GM19372 (cell line): ENCODE measurements around the gene DNAL1.
"Not testable (repeated sequence)": the region's sequence is repeated elsewhere in the genome, so short reads cannot be mapped to it uniquely, and the experiment has no call there.

Source experiments
- ATAC-seq: cut with Tn5 transposase; IDR thresholded peaks from one replicate; pipeline ENCODE4 v1.9.1; 2021; ENCODE audit warnings: mild to moderate bottlenecking, low read depth, moderate library complexity; ENCODE audit not compliant: unreplicated experiment

The DNAL1 gene

DNA sequence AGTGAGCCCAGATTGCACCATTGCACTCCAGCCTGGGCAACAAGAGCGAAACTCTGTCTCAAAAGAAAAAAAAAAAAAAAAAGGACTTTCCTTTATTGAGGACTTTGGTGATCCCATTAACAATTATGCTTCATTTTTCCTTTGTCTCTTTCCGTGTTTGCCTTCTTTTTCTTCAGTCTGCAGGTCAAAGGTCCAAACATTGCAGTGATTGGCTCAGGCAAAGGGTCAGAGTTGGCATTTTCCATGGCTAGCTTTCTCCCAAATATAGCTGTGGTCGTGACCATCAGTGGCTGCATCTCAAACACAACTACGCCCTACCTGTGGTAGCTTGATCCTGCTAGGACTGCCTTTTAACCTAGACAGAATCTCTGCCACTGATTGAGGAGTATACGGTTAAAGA lies 7.0 kb upstream of the DNAL1 start:
- ATAC-seq: no peak

DNA sequence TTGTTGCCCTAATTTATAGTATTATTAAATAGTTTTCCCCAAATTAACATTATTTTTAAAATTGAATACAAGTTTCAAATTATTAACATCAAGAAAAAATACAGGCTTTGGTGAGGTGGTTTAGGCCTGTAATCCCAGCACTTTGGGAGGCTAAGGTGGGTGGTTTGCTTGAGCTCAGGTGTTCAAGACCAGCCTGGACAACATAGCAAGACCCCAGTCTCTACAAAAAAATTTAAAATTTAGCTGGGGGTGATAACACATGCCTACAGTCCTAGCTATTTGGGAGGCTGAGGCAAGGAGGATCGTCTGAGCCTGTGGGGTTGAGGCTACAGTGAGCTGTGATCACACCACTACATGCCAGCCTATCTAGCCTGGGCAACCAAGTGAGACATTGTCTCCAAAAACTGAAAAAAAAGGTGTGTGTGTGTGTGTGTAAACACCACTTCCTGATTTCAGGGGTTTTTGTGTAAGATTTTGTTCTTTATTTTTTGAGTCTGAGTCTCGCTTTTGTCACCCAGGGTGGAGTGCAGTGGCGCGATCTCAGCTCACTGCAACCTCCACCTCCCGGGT lies 3.9 kb upstream of the DNAL1 start:
- no peak for ATAC-seq

DNA sequence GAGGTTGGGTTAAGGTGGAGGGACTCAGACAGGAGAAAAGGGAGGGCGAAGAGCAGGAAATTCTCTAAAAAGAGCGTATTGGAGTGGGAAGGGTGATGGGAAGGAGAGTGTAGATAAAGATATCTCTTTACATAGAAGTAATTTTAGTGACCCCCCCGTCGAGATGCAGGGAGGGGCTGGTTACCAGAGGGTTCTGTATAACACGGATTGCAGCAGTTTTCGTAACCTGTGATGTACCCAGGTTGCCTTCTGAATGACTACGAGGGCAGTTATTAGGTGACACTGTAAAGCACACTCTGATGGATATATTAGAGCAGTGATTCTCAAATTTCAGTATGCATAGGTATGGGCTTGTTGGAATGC lies 443 bp downstream of the DNAL1 start:
- no peak for ATAC-seq

DNA sequence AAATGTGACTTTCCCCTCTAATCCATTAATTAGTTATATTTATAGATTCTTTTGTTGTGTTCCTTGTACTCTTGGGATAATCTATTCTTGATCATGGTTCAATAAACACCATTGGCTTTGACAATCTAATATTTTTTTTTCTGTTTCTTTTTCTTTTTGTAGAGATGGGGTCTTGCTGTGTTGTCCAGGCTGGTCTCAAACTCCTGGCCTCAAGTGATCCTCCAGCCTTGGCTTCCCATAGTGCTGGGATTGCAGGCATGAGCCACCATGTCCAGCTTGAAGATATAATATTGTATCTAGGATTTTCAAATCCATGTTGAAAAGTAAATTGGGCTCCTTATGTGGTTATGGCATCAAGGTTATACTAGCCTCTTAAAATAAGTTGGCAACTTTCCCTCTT lies 6.2 kb downstream of the DNAL1 start:
- no peak for ATAC-seq

DNA sequence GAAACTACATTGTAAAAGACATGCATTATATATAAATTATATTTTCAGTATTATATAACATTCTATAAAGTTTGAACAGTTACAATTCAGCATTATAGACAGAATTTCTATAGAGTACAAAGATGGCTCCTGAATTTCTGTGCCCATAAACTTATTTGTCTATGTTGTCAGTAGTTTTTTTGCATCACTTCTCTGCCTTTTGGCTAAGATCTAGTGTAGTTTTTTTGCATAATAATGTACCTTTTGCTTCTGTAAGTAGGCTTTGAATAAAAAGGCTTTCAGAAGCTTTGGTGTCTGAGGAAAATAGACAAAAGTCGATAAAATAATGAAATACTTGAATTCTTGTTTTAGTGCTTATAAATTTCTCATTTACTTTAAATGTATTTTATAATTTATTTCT lies 11.1 kb downstream of the DNAL1 start:
- ATAC-seq: no peak

DNA sequence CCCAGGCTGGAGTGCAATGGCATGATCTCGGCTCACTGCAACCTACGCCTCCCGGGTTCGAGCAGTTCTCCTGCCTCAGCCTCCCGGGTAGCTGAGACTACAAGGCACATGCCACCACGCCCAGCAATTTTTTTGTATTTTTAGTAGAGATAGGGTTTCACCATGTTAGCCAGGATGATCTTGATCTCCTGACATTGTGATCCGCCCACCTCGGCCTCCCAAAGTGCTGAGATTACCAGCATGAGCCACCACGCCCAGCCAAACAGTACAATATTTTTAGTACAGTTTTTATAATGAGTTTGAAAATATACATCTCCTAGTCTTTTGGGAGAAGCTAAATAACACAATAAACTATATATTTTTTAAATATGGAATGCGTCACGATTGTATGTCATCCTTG lies 14.4 kb downstream of the DNAL1 start:
- ATAC-seq: not testable (repeated sequence)

DNA sequence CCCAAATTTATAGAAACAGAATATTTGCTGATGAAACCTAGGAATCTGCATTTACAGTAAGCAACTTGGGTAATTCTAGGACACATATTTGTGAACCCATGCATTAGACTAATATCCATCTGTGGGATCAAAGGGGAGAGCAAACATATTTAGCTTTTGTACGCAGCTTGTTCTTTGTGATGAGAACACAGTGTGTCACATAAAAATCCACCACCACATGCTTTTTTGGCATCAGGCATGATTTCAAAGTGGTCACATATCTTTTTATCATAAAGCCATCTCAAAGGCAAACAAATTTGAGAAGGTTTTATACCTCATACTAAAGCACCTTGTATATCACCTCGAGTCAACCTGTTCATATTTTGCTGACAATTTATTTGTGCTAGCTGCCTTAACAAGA lies 15.7 kb downstream of the DNAL1 start:
- no peak for ATAC-seq

DNA sequence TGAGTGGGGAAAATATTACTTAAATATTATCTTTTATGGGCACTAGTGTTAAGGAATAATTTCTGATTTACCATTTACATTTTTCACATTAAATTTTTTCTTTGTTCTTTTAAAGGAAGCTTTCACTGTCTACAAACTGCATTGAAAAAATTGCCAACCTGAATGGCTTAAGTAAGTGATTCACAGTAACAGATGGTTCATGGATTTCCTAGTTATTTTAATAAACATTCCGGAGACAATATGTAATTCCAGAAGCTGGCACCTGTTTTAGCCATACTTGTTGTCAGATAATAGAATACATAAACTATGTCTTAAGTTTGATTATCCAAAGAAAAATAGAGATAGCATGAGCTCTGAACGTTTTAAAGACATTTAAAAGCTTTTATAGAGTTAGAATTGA lies 17.1 kb downstream of the DNAL1 start:
- ATAC-seq: no peak

DNA sequence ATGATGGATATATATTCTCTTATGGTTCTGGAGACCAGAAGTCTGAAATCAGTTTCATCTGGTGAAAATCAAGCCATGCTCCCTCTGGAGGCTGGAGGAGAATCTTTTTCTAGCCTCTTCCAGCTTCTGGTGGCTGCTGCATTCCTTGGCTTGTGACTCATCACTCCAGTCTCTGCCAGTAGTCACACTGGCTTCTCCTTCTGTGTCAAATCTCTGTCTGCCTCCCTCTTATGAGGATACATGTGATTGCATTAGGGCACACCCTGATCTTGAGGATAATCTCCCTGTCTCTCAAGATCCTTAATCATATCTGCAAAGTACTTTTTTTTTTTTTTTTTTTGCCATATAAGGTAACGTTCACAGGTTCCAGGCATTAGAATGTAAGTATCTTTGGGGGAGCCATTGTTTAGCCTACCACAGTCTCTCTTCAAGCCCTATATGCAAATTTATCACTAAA lies 17.7 kb downstream of the DNAL1 start:
- no peak for ATAC-seq

DNA sequence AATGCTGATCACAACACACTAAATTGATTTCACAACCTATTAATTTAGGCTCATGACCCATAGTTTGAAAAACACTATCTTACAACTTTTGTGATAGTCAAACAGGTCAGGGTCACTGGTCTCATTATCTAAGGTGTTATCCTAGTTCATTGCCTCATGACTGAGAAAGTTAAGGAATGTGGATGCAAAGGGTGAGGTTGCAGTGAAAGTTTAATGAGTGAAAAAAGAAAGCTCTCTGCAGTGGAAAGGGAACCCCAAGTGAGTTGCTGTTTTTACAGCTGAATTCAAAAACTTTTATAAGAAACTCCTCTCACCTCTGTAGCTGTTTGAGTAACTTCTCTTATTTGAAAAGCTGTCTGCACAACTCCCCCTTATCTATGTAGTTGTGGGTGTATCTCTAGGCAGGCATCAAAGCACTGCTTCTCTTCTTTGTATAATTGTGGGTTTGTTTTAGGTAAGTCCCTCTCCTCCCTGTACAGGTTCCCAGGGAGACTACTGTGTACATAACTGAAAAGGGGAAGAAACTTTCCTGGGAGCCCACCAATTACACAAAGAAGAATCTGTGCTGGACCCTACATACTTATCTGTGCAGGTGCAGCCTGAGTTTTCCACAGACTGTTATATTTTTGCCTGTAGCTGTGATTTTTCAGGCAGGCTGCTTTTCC lies 18.9 kb downstream of the DNAL1 start:
- ATAC-seq: no peak

DNA sequence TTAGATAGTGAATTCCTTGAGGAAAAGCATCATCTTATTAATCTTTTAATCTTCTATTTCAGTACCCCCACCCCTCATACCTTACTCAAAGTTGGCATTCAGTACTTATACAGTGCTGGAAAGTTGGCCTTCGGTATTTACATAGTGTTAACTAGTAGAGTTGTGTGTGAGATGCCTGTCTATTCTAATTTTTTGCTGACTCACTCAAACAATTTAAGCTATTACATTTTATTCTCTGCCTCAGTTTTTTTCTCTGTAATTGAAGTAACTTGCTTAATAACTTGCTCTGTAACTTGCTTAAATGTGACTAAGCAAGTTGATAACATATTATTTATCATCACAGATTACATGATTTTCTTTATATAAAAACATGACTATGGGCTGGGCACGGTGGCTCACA lies 20.3 kb downstream of the DNAL1 start:
- no peak for ATAC-seq

DNA sequence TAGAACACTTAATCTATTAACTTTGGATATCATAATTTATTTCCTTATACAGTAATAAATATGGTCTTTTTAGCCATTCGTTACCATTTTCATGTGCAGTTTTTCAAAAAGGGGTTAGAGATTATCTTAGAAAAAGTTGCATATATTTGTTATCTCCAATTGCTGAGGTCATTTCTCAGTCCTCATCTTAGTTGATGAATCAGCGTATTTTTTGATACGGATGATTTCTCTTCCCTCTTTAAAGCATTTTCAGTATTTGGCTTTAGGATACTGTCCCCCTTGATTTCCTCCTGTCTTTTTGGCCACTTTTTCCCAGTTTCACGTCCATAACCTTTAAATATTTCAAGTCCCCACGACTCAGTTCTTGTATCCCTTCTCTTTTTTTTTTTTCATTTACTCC lies 21.8 kb downstream of the DNAL1 start:
- no peak for ATAC-seq

DNA sequence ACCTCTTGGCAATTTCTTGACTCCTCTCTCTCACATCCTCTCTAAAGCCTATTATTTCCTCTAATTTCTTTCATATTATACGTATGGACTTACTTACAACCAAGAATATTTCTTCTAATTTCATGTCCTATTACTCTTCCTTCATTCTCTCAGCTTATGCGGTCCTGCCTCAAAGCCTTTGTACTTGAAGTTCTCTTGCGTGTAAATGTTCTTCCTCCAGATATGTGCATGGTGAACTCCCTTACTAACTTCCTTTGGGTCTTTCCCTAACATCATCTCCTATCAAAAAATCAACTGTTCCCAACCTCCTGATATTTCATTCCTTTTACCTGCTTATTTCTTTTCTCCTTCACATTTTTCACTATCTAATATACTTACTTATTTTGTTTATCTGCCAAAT lies 23.1 kb downstream of the DNAL1 start:
- ATAC-seq: no peak

DNA sequence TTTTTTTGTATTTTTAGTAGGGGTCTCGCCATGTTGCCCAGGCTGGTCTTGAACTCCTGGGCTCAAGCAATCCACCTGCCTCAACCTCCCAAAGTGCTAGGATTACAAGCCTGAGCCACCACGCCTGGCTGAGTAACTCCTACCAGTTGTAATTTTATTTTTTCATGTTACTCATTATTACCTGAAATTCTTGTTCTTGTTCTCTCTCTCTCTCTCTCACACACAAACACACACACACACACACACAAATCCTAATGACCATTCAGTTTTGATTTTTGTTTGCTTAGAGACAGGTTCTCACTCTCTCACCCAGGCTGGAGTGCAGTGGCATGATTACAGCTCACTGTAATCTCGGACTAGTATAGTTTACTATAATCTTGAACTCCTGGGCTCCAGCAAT lies 30.2 kb downstream of the DNAL1 start:
- no peak for ATAC-seq

DNA sequence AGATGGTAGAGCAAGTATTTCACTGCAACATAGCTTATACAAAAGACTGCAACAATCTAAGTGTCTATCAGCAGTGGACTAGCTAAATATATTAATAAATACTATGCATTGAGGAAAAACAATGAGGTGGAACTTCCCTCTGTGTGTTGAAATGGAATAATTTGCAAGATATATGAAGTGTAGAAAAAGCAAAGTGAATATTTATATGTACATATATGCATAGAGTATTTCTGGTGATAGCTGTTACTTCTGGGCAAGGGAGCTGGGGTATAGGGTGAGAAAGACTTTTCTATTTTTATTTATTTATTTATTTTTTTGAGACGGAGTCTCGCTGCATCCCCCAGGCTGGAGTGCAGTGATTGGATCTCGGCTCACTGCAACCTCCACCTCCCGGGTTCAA lies 33.9 kb downstream of the DNAL1 start:
- no peak for ATAC-seq

DNA sequence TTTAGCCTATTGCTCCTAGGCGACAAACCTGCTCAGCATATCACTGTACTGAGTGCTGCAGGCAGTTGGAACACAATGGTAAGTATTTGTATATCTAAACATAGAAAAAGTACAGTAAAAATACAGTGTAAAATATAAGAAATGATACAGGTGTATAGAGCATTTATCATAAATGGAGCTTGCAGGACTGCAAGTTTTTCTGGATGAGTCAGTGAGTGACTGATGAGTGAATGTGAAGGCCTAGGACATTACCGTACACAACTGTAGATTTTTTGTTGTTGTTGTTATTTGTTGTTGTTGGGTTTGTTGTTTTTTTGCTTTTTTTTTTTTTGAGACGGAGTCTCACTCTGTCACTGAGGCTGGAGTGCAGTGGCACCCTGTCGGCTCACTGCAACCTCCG lies 36.0 kb downstream of the DNAL1 start:
- ATAC-seq: no peak

DNA sequence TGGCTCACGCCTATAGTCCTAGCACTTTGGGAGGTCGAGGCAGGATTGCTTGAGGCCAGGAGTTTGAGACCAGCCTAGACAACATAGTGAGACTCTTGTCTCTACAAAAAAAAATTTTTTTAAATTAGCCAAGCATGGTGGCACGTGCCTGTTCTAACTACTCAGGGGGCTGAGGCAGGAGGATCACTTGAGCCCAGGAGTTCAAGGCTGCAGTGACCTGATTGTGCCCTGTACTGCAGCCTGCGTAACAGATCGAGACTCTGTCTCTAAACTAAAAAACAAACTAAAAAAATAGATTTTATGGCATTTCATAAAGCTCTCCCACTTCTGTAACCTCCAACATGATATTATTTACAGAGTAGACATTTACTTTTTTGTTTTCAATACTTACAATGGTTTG lies 39.8 kb downstream of the DNAL1 start:
- no peak for ATAC-seq

DNA sequence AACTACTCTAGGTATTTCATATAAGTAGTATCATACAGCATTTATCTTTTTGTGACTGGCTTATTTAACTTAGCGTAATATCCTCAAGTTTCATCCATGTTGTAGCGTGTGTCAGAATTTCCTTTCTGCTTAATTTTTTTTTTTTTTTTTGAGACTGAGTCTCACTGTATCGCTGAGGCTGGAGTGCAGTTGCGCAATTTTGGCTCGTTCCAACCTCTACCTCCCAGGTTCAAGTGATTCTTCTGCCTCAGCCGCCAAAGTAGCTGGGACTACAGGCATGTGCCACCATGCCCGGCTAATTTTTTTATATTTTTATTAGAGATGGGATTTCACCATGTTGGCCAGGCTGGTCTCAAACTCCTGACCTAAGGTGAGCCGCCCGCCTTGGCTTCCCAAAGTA lies 40.5 kb downstream of the DNAL1 start:
- ATAC-seq: no peak

DNA sequence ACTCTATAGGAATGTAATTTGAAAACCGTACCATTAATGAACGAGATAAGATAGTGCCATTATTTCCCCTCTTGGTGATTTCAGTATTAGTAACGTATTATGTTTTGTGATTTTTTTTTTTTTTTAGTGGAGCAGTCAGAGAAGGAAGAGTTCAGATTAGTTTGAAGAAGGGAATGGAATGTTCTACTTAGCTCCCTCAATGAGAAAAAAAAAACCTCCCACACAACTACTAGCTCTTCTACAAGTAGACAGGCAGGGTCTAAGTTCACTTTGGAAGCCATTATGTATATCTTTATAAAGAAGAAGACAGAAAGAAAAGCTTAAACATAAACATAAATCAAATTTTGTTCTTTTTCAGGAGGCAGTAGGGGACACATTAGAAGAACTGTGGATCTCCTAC lies 42.1 kb downstream of the DNAL1 start:
- ATAC-seq: no peak

DNA sequence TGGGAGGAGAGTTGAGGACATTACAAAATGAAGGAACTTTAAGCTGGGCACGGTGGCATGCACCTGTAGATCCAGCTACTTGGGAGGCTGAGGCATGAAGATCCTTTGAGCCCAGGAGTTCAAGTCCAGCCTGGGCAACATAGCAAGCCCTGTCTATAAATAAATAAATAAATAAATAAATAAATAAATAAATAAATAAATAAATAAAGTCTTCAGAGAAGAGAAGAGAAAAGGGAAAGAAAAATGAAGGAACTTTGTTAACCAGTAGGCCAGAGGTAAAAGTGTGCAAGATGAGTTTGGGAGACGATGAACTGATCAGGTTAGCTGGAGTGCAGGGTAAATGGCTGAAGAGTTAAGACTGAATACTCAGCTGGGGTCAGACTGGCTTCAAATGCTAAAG lies 49.3 kb downstream of the DNAL1 start:
- no peak for ATAC-seq

DNA sequence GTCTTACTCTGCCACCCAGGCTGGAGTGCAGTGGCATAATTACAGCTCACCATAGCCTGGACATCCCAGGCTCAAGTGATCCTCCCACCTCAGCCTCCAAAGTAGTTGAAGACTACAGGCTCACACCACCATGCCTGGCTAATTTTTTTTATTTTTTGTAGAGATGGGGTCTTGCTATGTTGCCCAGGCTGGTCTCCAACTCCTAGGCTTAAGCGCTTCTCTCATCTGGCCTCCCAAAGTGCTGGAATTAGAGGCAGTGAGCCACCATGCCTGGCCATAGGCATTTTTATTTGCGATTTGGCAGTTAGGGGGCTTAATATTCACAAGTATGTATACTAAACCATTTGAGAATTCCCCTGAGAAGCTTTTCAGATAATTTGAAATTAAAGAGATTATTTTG lies 50.3 kb downstream of the DNAL1 start:
- no peak for ATAC-seq

DNA sequence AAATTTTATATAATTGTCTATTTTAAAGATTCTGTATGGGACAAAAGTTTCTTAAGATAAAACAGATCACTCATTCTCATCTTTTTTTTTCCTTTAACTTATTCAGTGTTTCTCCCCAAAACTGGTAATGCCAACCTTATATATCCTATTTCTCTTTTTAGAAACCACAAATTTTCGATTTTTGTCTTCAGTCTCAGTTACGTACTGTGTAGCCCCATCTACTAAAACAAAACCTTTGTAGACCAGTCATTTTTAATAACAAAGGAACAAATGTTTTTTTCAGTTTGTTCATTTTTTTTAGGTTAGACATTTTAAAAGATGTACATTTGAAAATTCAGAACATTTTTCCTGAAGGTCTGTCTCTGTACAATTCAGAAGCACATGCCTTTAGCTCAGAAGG lies 51.2 kb downstream of the DNAL1 start:
- ATAC-seq: no peak
